Stimulated activated CD4-positive, alpha-beta T cell treated with anti-CD3 and anti-CD28 coated beads, Interleukin-1b, Interleukin-23, amount 100 ng/mL, for 48 hours (primary cell): ENCODE measurements around the gene CORO1C.
A peak's percentile ranks its signal among the peaks of the same experiment; 100 is the strongest.
"Not testable (repeated sequence)": the region's sequence is repeated elsewhere in the genome, so short reads cannot be mapped to it uniquely, and the experiment has no call there.

ENCODE experiments used
- DNase-seq: peaks from one replicate; pipeline ENCODE4 v3.0.0-alpha.2; 2020

Gene CORO1C

GRCh38 chr12:108633081-108633533 lies 98.2 kb downstream of the CORO1C start:
- DNase-seq: no peak

GRCh38 chr12:108631261-108631660 lies 100.1 kb downstream of the CORO1C start:
- not testable (repeated sequence) for DNase-seq

GRCh38 chr12:108630481-108631207 lies 100.7 kb downstream of the CORO1C start:
- DNase-seq: no peak

GRCh38 chr12:108629824-108630476 lies 101.4 kb downstream of the CORO1C start:
- peak; percentile 71 for DNase-seq

- DNase-seq: no peak
Measured at GRCh38 chr12:108629151-108629550, 102.2 kb downstream of the CORO1C start.

GRCh38 chr12:108627134-108627920 lies 104.0 kb downstream of the CORO1C start:
- no peak for DNase-seq

- DNase-seq: no peak
Measured at GRCh38 chr12:108625228-108625627, 106.1 kb downstream of the CORO1C start.

- no peak for DNase-seq
Measured at GRCh38 chr12:108623577-108623976, 107.7 kb downstream of the CORO1C start.

GRCh38 chr12:108622921-108623514 lies 108.3 kb downstream of the CORO1C start:
- no peak for DNase-seq

GRCh38 chr12:108622421-108622820 lies 108.9 kb downstream of the CORO1C start:
- DNase-seq: no peak

- DNase-seq: no peak
Measured at GRCh38 chr12:108621161-108621560, 110.2 kb downstream of the CORO1C start.

- DNase-seq: no peak
Measured at GRCh38 chr12:108620236-108620879, 111.0 kb downstream of the CORO1C start.

- no peak for DNase-seq
Measured at GRCh38 chr12:108619369-108620160, 111.8 kb downstream of the CORO1C start.

GRCh38 chr12:108618953-108619274 lies 112.4 kb downstream of the CORO1C start:
- not testable (repeated sequence) for DNase-seq

- DNase-seq: peak; percentile 73
Measured at GRCh38 chr12:108618079-108618952, 113.0 kb downstream of the CORO1C start.

GRCh38 chr12:108616941-108617858 lies 114.1 kb downstream of the CORO1C start:
- DNase-seq: peak; percentile 87

GRCh38 chr12:108616359-108616758 lies 115.0 kb downstream of the CORO1C start:
- DNase-seq: no peak

GRCh38 chr12:108615918-108616317 lies 115.4 kb downstream of the CORO1C start:
- no peak for DNase-seq

GRCh38 chr12:108614639-108615038 lies 116.7 kb downstream of the CORO1C start:
- no peak for DNase-seq

- no peak for DNase-seq
Measured at GRCh38 chr12:108614041-108614440, 117.3 kb downstream of the CORO1C start.
